Measurements from ENCODE around the gene ZMIZ2.

DNA sequence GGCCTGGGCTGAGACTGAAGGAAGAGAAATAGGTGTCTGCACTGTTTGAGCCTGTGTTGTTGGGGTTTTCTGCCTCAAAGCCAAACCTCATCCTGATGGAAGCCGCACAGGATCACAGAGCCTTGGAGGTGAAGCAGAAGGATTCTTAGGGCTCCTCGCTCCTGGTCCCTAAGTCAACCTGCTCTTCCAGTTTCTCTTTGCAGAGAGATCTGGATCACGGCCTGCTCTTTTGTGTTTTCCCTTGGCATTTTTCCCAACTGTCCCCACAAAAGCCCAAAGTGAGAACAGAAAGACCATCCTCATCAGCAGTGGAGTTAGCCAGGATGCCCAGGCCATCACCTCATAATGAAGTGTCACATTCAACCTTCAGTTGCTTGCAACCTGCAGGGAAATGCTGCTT lies 27.6 kb downstream of the ZMIZ2 start:
- TF ChIP-seq CTCF (IDR thresholded peaks at IDR 0.05) (no peak), ZFX (IDR thresholded peaks at IDR 0.05; ENCODE audit: borderline replicate concordance) (no peak)
